ENCODE data around the gene C1QTNF12.
A peak's percentile ranks its signal among the peaks of the same experiment; 100 is the strongest.

Gene C1QTNF12

GRCh38 chr1:1291023-1291528 lies 44.6 kb upstream of the C1QTNF12 start:
- no peak overlapping the region for H2BK120ac ChIP-seq (ENCODE audit: low read depth, low read length)
- H3K27ac ChIP-seq (ENCODE audit: low read length, poor library complexity, severe bottlenecking): no peak overlapping the region
- peaks cover 16% of the 10 kb centered on the region for H3K4me1 ChIP-seq (ENCODE audit: control insufficient read depth, insufficient read depth, low read depth, low read length)
- no peak overlapping the region for H3K18ac ChIP-seq (ENCODE audit: low read depth in 1 of 2, low read length in 2 of 2)
- H4K91ac ChIP-seq (ENCODE audit: low read length): no peak overlapping the region
- no peak overlapping the region for H2BK5ac ChIP-seq (ENCODE audit: low read depth, low read length, poor library complexity, severe bottlenecking)
- H3K4me2 ChIP-seq (ENCODE audit: low read length, poor library complexity, severe bottlenecking): no peak overlapping the region
- H4K8ac ChIP-seq (ENCODE audit: low read length): no peak overlapping the region
- 83% methylated on average over 28 of the region's 28 CpGs for WGBS
- H2BK12ac ChIP-seq (ENCODE audit: low read length in 2 of 2): no peak overlapping the region
- no peak overlapping the region for H3K23ac ChIP-seq (ENCODE audit: low read length in 2 of 2)
- H3K27me3 ChIP-seq (ENCODE audit: control insufficient read depth in 1 of 2, insufficient read depth in 1 of 2, low read length in 2 of 2): peaks cover 0 to 17% of the 10 kb centered on the region in 2 experiments
- peaks cover 5 to 44% of the 10 kb centered on the region in 2 experiments for H3K36me3 ChIP-seq (ENCODE audit: control insufficient read depth in 1 of 2, insufficient read depth in 2 of 2, low read depth in 1 of 2, low read length in 2 of 2)
- no peak overlapping the region for H3K9ac ChIP-seq (ENCODE audit: low read length)
- peak overlapping the region in 1 of 2 experiments; percentile 29 for H3K4me3 ChIP-seq (ENCODE audit: insufficient read depth in 1 of 2, low read depth in 1 of 2, low read length in 2 of 2)
- no peak overlapping the region for H2AFZ ChIP-seq (ENCODE audit: low read depth, low read length)
- H3K9me3 ChIP-seq (ENCODE audit: control insufficient read depth, low read length): no peaks in the 10 kb centered on the region
- H3K4ac ChIP-seq (ENCODE audit: low read depth in 1 of 2, low read length in 2 of 2): no peak overlapping the region
- peak overlapping the region; percentile 35 for H2AK5ac ChIP-seq (ENCODE audit: low read length, severe bottlenecking)
- no peaks in the 10 kb centered on the region for H3K79me1 ChIP-seq (replicated peaks; ENCODE audit: low read length, poor library complexity, severe bottlenecking)
- DNase-seq: no peak
- no peak overlapping the region for H3K14ac ChIP-seq (ENCODE audit: low read length in 2 of 2)
- no peak overlapping the region for H2BK15ac ChIP-seq (ENCODE audit: low read depth, poor library complexity, severe bottlenecking)

- Histone ChIP-seq H3K27me3 (ENCODE audit: control insufficient read depth in 1 of 2, insufficient read depth in 1 of 2, low read length in 2 of 2) (peaks cover 0 to 25% of the 10 kb centered on the region in 2 experiments), H2BK12ac (ENCODE audit: low read length in 2 of 2) (no peak overlapping the region), H2AFZ (ENCODE audit: low read depth, low read length) (no peak overlapping the region), H2BK5ac (ENCODE audit: low read depth, low read length, poor library complexity, severe bottlenecking) (no peak overlapping the region), H3K18ac (ENCODE audit: low read depth in 1 of 2, low read length in 2 of 2) (no peak overlapping the region), H2AK5ac (ENCODE audit: low read length, severe bottlenecking) (peak overlapping the region; percentile 41), H3K4me2 (ENCODE audit: low read length, poor library complexity, severe bottlenecking) (no peak overlapping the region), H2BK15ac (ENCODE audit: low read depth, poor library complexity, severe bottlenecking) (no peak overlapping the region), H3K9ac (ENCODE audit: low read length) (no peak overlapping the region), H2BK120ac (ENCODE audit: low read depth, low read length) (no peak overlapping the region), H3K23ac (ENCODE audit: low read length in 2 of 2) (no peak overlapping the region), H3K4me3 (ENCODE audit: insufficient read depth in 1 of 2, low read depth in 1 of 2, low read length in 2 of 2) (no peak overlapping the region), H3K27ac (ENCODE audit: low read length, poor library complexity, severe bottlenecking) (no peak overlapping the region), H4K8ac (ENCODE audit: low read length) (no peak overlapping the region), H3K4ac (ENCODE audit: low read depth in 1 of 2, low read length in 2 of 2) (no peak overlapping the region), H3K14ac (ENCODE audit: low read length in 2 of 2) (no peak overlapping the region), H3K79me1 (replicated peaks; ENCODE audit: low read length, poor library complexity, severe bottlenecking) (no peaks in the 10 kb centered on the region), H3K9me3 (ENCODE audit: control insufficient read depth, low read length) (no peaks in the 10 kb centered on the region), H3K36me3 (ENCODE audit: control insufficient read depth in 1 of 2, insufficient read depth in 2 of 2, low read depth in 1 of 2, low read length in 2 of 2) (peaks cover 3 to 36% of the 10 kb centered on the region in 2 experiments), H4K91ac (ENCODE audit: low read length) (no peak overlapping the region), H3K4me1 (ENCODE audit: control insufficient read depth, insufficient read depth, low read depth, low read length) (peaks cover 16% of the 10 kb centered on the region)
- peak; percentile 63 for DNase-seq
- WGBS: 57% methylated on average over 14 of the region's 15 CpGs
Observed at GRCh38 chr1:1290238-1290731, 43.8 kb upstream of the C1QTNF12 start.

- H3K4me3 ChIP-seq (ENCODE audit: insufficient read depth in 1 of 2, low read depth in 1 of 2, low read length in 2 of 2): no peak overlapping the region
- no peak overlapping the region for H3K27ac ChIP-seq (ENCODE audit: low read length, poor library complexity, severe bottlenecking)
- no peak overlapping the region for H4K8ac ChIP-seq (ENCODE audit: low read length)
- DNase-seq: no peak
- H3K23ac ChIP-seq (ENCODE audit: low read length in 2 of 2): no peak overlapping the region
- H2BK120ac ChIP-seq (ENCODE audit: low read depth, low read length): no peak overlapping the region
- whole genome bisulfite sequencing: 95% methylated on average over 36 of the region's 46 CpGs
- no peak overlapping the region for H3K18ac ChIP-seq (ENCODE audit: low read depth in 1 of 2, low read length in 2 of 2)
- H2BK15ac ChIP-seq (ENCODE audit: low read depth, poor library complexity, severe bottlenecking): no peak overlapping the region
- H2AK5ac ChIP-seq (ENCODE audit: low read length, severe bottlenecking): no peak overlapping the region
- peaks cover 0 to 33% of the 10 kb centered on the region in 2 experiments for H3K27me3 ChIP-seq (ENCODE audit: control insufficient read depth in 1 of 2, insufficient read depth in 1 of 2, low read length in 2 of 2)
- no peak overlapping the region for H4K91ac ChIP-seq (ENCODE audit: low read length)
- H3K36me3 ChIP-seq (ENCODE audit: control insufficient read depth in 1 of 2, insufficient read depth in 2 of 2, low read depth in 1 of 2, low read length in 2 of 2): peaks cover 0 to 8% of the 10 kb centered on the region in 2 experiments
- no peak overlapping the region for H3K4ac ChIP-seq (ENCODE audit: low read depth in 1 of 2, low read length in 2 of 2)
- no peak overlapping the region for H2AFZ ChIP-seq (ENCODE audit: low read depth, low read length)
- H2BK12ac ChIP-seq (ENCODE audit: low read length in 2 of 2): no peak overlapping the region
- no peaks in the 10 kb centered on the region for H3K79me1 ChIP-seq (replicated peaks; ENCODE audit: low read length, poor library complexity, severe bottlenecking)
- peaks cover 24% of the 10 kb centered on the region for H3K4me1 ChIP-seq (ENCODE audit: control insufficient read depth, insufficient read depth, low read depth, low read length)
- H3K4me2 ChIP-seq (ENCODE audit: low read length, poor library complexity, severe bottlenecking): no peak overlapping the region
- no peak overlapping the region for H2BK5ac ChIP-seq (ENCODE audit: low read depth, low read length, poor library complexity, severe bottlenecking)
- no peak overlapping the region for H3K9ac ChIP-seq (ENCODE audit: low read length)
- no peak overlapping the region for H3K14ac ChIP-seq (ENCODE audit: low read length in 2 of 2)
- no peaks in the 10 kb centered on the region for H3K9me3 ChIP-seq (ENCODE audit: control insufficient read depth, low read length)
Observed at GRCh38 chr1:1287288-1288110, 41.0 kb upstream of the C1QTNF12 start.

Data from mesenchymal stem cell (in vitro differentiated cells and primary cell).